ENCODE measurements around the gene CEMIP.
A peak's percentile ranks its signal among the peaks of the same experiment; 100 is the strongest.

CEMIP gene

GRCh38 chr15:80828796-80829195 is 49.6 kb downstream of the CEMIP start:
- intact Hi-C loops (cut with DNase I; ENCODE audit: low total_unique reads): no loop called here
- TF ChIP-seq CTCF (IDR thresholded peaks at IDR 0.05): no peak
- H3K9me3 ChIP-seq: no peaks in the 10 kb centered on the region
- H3K4me3 ChIP-seq: no peak overlapping the region
- no peak for DNase-seq
- peaks cover 0 to 24% (median 12%) of the 10 kb centered on the region in 4 donors for H3K4me1 ChIP-seq
- H3K27me3 ChIP-seq: no peaks in the 10 kb centered on the region
- H3K36me3 ChIP-seq: no peaks in the 10 kb centered on the region
- H3K27ac ChIP-seq: no peak overlapping the region

GRCh38 chr15:80830677-80831076 is 51.5 kb downstream of the CEMIP start:
- TF ChIP-seq CTCF (IDR thresholded peaks at IDR 0.05): no peak
- H3K27ac ChIP-seq: no peak overlapping the region
- H3K36me3 ChIP-seq: no peaks in the 10 kb centered on the region
- no peak overlapping the region for H3K4me3 ChIP-seq
- intact Hi-C loops (cut with DNase I; ENCODE audit: low total_unique reads): no loop called here
- no peaks in the 10 kb centered on the region for H3K9me3 ChIP-seq
- peaks cover 0 to 43% (median 18%) of the 10 kb centered on the region in 4 donors for H3K4me1 ChIP-seq
- no peak for DNase-seq
- no peaks in the 10 kb centered on the region for H3K27me3 ChIP-seq

- intact Hi-C loops (cut with DNase I; ENCODE audit: low total_unique reads): no loop called here
- no peak for TF ChIP-seq CTCF (IDR thresholded peaks at IDR 0.05)
- no peaks in the 10 kb centered on the region for H3K9me3 ChIP-seq
- no peaks in the 10 kb centered on the region for H3K27me3 ChIP-seq
- DNase-seq: no peak
- no peaks in the 10 kb centered on the region for H3K36me3 ChIP-seq
- peaks cover 0 to 48% (median 20%) of the 10 kb centered on the region in 4 donors for H3K4me1 ChIP-seq
- H3K4me3 ChIP-seq: no peak overlapping the region
- H3K27ac ChIP-seq: no peak overlapping the region
Observed at GRCh38 chr15:80831192-80831591, 52.0 kb downstream of the CEMIP start.

- peaks cover 0 to 52% (median 23%) of the 10 kb centered on the region in 4 donors for H3K4me1 ChIP-seq
- intact Hi-C loops (cut with DNase I; ENCODE audit: low total_unique reads): no loop called here
- no peak for TF ChIP-seq CTCF (IDR thresholded peaks at IDR 0.05)
Observed at GRCh38 chr15:80831606-80832224, 52.5 kb downstream of the CEMIP start.

GRCh38 chr15:80832686-80833085 is 53.5 kb downstream of the CEMIP start:
- no peak for DNase-seq
- no peaks in the 10 kb centered on the region for H3K36me3 ChIP-seq
- H3K27me3 ChIP-seq: no peaks in the 10 kb centered on the region
- TF ChIP-seq CTCF (IDR thresholded peaks at IDR 0.05): no peak
- H3K4me3 ChIP-seq: no peak overlapping the region
- peak overlapping the region; percentile 10 to 29 for H3K27ac ChIP-seq
- H3K9me3 ChIP-seq: no peaks in the 10 kb centered on the region
- intact Hi-C loops (cut with DNase I; ENCODE audit: low total_unique reads): no loop called here
- peaks cover 0 to 52% (median 23%) of the 10 kb centered on the region in 4 donors for H3K4me1 ChIP-seq

More at GRCh38 chr15:80831606-80832224, 52.5 kb downstream of the CEMIP start:
- no peak for DNase-seq
- no peak overlapping the region for H3K4me3 ChIP-seq
- H3K27ac ChIP-seq: no peak overlapping the region
- no peaks in the 10 kb centered on the region for H3K27me3 ChIP-seq
- H3K9me3 ChIP-seq: no peaks in the 10 kb centered on the region
- H3K36me3 ChIP-seq: no peaks in the 10 kb centered on the region

Data from tibial artery (tissue), 4 donors.